Left kidney (tissue), 8 donors: ENCODE measurements around the gene TOP1. TPM values are rescaled to one million over a fixed set of nuclear protein-coding genes. Genes with fewer than 3 reads are reported as not detected.

ENCODE experiments used
- DNase-seq: peaks from one replicate; pipeline ENCODE4 v3.0.0-alpha.2; 2013
- long read RNA-seq, 8 donors: transcript quantifications; one replicate each; lab custom pipeline, GENCODE V29; 2026
- polyA plus RNA-seq: library from polyadenylated mRNA; unstranded; fragments of 120-200 nt; gene quantifications from one replicate; pipeline ENCODE4 v1.2.1, GENCODE V29; 2013; ENCODE audit not compliant: insufficient read length

Gene TOP1
- 123 TPM for polyA plus RNA-seq
- long read RNA-seq, donor 1, partial matches to known transcripts, result 198 of 201 reads
- long read RNA-seq, donor 1, other reads (novel, unspliced or antisense), result 0 of 201 reads
- long read RNA-seq, donor 2, transcript TOP1-201 (21 exons, 3,738 nt), result major isoform, 6 of 137 reads
- long read RNA-seq, donor 2, partial matches to known transcripts, result 131 of 137 reads
- long read RNA-seq, donor 2, other reads (novel, unspliced or antisense), result 0 of 137 reads
- long read RNA-seq, donor 3, partial matches to known transcripts, result 188 of 188 reads
- long read RNA-seq, donor 3, other reads (novel, unspliced or antisense), result 0 of 188 reads
- long read RNA-seq, donor 4, result 0 reads
- long read RNA-seq, donor 5, partial matches to known transcripts, result 148 of 150 reads
- long read RNA-seq, donor 5, other reads (novel, unspliced or antisense), result 0 of 150 reads
- long read RNA-seq, donor 6, partial matches to known transcripts, result 129 of 133 reads
- long read RNA-seq, donor 6, other reads (novel, unspliced or antisense), result 0 of 133 reads
- long read RNA-seq, donor 7, partial matches to known transcripts, result 112 of 115 reads
- long read RNA-seq, donor 7, other reads (novel, unspliced or antisense), result 0 of 115 reads
- long read RNA-seq, donor 8, partial matches to known transcripts, result 24 of 25 reads
- long read RNA-seq, donor 8, other reads (novel, unspliced or antisense), result 0 of 25 reads

DNA sequence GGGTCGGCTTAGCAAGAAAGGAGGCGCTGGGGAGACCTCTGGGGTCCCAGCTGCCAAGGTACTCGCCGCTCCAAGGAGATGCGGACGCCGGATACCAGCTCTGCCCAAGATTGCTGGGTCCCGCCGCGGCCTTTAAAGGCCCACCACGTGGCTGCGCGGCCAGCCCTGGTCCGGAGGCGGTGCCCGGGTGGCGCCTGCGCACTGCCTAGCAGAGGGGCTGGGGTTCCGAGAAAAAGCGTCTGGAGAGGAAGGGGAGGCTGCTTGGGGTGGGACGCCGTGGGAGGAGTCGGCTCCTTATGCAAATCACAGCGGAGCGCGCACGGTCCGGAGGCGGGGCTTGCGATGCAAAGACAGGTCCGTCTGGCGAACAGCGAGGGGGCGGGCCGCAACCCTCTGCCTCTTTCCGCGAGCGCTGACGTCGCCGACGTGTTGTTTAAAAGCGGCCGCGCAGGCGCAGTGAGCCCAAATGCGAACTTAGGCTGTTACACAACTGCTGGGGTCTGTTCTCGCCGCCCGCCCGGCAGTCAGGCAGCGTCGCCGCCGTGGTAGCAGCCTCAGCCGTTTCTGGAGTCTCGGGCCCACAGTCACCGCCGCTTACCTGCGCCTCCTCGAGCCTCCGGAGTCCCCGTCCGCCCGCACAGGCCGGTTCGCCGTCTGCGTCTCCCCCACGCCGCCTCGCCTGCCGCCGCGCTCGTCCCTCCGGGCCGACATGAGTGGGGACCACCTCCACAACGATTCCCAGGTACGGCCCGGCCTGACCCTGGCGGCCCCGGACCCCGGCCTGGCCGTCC, at the start of gene TOP1:
Gene TOP1, plus strand, starts transcription at position 464 of the 791 bp plus-strand sequence. Its CDS starts 246 bp downstream, at position 710.
- DNase-seq, result peak; percentile 99

DNA sequence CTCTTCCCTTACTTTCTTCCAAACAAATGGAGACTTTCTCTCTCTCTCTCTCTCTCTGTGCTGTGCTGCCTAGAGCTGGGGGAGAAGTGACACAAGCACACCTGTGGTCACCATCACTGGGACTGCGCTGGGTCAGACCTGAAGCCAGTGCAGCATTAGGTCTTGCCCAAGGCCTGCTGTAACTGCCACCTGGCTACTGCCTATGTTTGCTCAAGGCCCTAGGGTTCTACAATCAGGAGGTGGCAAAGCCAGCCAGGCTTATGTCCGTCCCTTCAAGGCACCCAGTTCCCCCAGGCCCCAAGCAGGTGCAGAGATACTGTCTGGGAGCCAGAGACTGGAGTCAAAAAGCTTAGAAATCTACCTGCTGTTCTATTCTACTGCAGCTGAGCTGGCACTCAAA, 49.4 kb upstream of the TOP1 start:
- DNase-seq, result no peak

DNA sequence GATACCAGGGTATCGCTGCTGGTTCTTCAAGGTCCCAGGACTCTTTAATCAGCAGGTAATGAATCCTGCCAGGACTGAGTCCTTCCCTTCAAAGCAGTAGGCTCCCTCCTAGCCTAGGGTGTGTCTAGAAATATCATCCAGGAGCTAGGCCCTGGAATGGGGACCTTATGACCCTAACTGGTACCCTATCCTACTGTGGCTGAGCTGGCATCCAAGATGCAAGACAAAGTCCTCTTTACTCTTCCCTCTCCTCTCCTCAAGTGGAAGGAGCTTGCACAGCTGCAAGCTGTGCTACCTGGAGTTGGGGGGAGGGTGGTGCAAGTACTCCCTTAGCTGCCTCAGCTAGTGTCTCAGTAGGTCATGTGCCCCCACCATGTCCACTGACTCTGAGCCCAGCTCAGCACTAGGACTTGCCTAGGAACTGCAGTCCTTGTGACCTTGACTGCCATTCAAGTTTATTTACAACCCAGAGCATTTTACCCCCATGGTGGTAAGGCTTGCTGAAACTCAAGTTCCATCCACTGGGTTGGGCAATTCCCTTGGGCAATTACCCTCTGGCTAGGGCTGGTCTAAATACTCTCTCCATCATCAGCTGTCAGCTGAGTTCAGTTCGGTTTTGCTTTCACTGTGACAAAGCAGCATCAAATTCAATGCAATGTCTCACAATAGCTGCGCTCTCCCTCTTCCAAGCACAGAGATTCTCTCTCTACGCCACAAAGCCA, 48.4 kb upstream of the TOP1 start:
- DNase-seq, result no peak

DNA sequence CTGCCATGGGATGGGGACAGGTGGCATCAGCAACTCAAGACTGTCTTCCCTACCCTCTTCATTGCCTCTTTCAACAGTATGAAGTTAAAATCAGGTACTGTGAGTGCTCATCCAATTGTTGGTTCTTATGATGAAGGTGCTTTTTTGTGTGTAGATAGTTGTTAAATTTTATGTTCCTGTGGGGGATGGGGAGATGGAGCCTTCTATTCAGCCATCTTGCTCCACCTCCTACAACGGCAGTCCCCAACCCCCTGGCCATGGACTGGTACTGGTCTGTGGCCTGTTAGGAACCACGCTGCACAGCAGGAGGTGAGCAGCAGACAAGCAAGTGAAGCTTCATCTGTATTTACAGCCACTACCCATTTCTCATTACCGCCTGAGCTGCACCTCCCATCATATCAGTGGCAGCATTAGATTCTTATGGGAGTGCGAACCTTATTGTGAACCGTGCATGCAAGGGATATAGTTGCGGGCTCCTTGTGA, 47.8 kb upstream of the TOP1 start:
- DNase-seq, result no peak

DNA sequence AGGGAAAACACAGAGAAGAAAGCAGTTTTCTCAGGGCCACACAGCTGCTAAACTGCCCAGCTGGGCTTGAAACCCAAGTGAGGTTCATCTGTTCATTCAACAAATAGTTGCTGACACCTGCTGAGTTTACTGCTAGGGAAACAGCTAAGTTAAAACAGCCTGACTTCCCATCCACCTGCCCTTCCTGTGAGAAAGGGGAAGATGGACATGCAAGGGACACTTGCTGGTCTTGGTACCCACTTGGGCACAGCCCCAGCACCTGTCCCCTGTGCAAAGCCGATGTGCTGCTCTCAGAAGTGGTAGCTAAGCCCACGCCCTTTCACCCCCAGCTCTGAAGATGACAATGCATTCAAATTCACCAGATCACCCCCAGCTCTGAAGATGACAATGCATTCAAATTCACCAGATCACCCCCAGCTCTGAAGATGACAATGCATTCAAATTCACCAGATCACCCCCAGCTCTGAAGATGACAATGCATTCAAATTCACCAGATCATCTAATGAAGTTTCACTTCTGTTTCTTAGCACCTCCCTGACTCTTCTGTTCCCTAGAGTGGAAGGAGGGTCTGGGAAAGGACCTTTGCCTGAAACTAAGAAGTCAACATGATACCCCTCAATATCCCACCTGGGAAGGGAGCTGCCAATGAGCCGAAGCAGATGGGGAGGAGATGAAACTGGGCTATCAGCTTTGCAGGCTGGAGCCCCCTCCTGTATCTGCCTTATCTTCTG, 46.0 kb upstream of the TOP1 start:
- no peak for DNase-seq

DNA sequence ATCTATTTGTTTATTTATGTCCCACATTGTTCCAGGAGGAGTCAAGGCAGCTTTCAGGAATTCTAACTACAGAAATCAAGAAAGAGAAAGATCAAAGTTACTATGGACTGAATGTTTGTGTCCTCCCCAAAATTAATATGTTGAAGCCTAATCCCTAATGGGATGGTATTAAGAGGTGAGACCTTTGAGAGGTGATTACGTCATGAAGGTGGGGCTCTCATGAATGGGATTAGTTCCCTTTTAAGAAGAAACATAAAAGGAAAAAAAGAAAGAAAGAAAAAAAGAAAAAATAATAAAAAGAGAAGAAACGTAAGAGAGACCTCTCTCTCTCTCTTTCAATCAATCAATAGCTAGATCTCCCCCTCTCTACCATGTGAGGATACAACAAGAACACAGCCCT, 44.7 kb upstream of the TOP1 start:
- no peak for DNase-seq

DNA sequence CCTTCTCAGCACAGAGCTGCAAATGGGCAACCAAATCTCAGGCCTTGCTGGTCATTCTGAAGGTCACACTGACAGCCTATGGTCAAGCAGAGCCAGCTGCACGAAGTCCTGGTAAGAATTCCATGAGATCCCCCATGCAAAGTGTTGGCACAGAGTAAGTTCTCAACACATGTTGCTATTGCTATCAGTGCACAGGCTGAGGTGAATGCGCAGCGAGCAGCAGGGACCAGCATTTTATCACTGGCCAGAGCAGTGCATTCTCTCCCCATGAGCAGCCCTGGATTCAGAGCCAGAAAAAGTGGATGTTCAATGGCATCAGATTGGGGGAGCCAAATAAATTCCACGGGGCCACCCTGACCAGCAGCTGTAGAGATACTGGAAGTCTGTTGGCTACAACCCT, 44.1 kb upstream of the TOP1 start:
- DNase-seq, result no peak

DNA sequence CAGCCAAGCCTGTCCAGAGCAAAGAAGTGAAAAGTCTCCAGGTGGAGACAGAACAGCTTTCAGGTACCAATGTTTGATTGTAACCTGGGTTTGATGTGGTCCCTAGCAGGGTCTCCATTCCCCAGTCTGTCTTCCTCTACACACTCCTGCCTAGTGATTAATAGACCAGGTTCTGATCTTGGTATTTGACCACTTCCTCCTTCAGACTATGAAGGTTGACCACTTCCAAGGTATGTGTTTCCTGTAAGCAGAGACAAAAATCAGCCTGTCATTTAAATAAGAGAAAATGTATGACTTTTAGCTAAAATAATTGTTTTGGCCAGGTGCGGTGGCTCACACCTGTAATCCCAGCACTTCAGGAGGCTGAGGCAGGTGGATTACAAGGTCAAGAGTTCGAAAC, 41.8 kb upstream of the TOP1 start:
- DNase-seq, result no peak

DNA sequence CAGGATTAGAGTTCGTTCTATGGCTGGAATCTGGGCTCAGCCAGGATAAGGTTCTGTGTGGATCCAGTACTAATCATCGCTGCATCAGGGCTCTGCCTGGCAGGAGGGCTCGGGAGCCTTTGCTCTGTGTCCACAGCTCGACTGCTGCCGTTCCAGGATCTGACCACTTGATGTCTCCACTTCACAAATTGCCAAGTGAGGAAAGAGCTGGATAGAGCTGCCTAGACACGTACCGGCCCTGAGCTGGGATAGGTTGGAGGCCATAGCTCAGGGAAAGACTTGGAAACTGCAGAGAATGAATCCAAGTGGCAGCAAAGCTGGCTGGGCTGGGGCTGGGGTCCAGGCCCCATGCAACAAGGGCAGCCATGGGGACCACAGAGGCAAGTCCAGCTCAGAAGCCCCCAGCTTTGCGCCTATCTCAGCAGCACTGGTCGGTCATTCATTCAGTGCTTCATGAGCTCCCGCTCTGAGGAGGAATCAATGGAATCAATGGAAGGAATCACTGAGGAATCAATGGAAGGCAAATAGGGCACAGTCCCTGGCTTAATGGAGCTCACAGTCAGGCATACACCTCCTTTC, 38.0 kb upstream of the TOP1 start:
- DNase-seq, result peak; percentile 78

DNA sequence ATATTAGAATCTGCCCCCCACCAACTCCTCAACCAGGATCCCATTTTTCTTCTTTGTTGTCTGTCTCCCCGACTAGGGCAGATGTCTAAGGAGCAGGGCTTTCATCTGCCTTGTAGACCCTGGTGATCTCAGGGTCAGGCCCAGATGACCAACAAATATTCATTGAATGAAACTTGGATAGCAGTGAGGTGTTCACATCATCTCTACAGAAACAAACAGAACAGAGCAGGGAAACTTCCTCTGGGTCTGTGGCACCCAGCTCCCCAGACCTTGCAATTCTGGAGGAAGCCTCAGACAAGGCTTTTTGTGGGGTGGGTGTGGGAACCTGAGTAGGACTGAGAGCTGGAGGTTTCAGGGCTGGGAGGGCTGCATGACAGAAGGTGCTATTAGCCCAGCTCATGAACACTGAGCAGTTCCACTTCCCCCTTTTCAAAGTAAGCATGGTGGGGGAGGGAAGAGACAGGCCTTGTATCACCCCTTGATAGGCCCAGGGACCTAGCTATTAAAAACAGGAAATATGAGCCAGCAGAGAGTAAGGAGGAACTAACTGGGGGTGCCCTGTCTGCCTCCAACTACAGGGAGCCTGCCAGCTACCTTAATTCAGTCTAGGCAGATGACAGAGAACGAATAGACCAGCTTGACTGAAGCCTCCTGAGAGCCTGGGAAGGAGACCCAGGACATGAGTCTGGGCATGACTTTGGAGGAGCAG, 37.3 kb upstream of the TOP1 start:
- no peak for DNase-seq

DNA sequence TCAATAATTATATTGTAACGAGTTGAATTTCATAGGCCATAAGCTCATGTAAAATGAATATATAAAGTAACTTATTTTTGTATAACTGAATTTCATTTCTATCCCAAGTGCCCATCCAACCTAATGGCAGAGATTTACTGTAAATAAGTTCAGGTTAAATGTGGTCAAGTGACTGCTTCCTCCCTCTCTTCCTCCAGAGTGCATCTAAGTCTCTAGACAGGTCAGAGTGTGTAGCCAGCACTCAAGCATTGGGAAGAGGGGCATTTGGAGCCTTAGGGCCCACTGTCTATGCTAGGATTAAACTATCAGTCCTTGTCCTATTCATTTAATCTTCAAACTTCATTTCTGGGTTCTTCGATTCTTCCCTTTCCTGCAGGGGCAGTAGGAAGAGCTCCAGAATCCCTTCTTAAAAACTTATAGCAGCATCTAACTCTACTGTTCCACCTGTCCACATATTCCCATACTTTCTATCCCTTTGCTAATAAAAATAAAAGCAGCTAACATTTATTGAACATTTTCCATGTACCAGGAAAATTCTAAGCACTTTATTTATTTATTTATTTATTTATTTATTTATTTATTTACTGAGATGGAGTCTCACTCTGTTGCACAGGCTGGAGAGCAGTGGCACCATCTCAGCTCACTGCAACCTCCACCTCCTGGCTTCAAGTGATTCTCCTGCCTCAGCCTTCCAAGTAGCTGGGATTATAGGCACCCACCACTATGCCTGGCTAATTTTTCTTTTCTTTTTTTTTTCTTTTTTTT, 36.1 kb upstream of the TOP1 start:
- no peak for DNase-seq

DNA sequence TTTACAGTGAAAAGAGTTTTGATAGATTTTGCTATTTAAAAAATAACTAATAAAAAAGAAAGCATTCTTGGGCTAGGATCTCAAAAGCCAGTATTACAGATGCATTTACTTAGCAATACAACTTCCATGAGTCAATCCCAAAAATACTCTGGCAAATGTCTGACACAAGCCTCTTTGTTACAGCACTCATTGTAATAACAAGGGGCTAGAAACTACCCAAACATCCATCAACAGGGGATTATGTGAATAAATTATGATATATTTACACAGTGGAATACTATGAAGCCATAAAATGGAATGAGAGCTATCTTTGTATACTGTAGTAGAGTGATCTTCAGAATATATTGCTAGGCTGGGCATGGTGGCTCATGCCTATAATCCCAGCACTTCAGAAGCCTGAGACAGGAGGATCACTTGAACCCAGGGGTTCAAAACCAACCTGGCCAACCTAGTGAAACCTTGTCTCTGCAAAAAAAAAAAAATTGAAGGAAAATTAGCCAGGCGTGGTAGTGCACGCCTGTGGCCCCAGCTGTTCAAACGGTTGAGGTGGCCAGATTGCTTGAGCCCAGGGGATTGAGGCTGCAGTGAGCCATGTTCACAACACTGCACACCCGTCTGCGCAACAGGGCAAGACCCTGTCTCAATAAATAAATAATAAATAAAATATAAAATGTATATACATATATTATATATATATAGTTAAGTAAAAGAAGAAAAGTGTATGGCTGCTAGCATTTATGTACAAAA, 34.7 kb upstream of the TOP1 start:
- no peak for DNase-seq

DNA sequence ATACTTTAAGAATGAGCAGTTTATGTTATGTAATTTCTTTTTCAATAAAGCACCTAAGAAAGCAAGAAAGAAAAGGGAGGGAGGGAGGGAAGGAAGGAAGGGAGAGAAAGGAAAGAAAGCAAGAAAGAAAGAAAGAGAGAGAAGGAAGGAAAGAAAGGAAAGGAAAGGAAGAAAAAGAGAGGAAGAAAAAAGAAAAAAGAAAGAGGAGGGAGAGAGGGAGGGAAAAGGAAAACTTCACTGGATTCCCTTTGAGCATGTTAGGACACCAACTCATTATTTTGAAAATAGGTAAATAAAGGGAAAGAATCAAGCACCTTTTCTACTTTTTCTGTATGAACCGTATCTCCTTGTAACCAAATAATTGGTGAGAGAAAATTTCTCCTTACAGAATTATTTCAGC, 32.3 kb upstream of the TOP1 start:
- no peak for DNase-seq

DNA sequence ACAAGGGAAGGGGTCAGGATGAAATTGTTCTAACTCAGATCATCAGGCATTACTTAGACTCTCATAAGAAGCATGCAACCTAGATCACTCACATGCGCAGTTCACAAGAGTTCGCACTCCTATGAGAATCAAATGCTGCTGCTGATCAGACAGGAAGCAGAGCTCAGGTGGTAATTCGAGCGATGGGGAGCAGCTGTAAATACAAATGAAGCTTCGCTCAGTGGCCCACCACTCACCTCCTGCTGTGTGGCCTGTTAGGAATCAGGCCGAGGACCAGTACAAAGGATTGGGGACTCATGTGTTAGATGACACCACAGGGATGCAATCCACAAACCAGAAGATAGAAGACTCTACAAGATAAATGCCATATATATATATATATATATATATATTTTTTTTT, 31.5 kb upstream of the TOP1 start:
- no peak for DNase-seq

DNA sequence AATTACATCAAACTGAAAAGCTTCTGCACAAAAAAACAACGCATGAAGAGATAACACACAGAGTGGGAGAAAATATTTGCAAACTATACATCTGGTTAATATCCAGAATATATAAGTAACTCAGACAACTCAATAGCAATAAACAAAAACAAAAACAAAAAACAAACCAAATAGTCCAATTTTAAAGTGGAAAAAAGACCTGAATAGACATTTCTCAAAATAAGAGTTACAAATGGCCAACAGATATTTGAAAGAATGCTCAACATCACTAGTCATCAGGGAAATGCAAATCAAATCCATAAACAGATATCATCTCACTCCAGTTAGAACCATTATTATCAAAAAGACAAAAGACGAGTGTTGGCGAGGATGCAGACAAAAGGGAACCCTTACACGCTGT, 28.8 kb upstream of the TOP1 start:
- DNase-seq, result no peak

DNA sequence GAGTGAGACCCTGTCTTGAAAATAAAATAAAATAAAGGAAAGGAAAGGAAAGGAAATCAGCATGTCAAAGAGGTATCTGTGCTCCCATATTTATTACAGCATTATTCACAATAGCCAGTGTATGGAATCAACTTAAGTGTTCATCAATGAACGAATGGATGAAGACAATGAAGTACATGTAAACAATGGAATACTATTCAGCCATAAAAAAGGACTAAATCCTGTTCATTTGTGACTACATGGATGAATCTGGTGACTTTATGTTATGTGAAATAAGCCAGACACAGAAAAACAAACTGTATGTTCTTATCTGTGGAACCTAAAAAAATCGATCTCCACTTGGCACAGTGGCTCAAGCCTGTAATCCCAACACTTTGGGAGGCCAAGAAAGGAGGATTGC, 28.0 kb upstream of the TOP1 start:
- no peak for DNase-seq

DNA sequence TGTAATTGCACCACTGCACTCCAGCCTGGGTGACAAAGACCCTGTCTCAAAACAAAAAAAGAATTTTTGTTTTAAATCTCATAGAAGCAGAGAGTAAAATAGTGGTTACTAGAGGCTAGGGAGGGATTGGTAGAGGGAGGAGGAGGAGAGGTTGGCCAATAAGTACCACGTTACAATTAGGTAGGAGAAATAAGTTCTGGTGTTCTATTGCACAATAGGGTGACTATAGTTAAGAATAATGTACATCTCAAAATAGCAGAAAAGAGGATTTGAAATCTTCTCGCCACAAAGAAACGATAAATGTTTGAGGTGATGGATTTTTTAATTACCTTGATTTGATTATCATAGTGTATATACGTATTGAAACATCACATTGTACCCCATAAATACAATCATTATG, 27.1 kb upstream of the TOP1 start:
- no peak for DNase-seq

DNA sequence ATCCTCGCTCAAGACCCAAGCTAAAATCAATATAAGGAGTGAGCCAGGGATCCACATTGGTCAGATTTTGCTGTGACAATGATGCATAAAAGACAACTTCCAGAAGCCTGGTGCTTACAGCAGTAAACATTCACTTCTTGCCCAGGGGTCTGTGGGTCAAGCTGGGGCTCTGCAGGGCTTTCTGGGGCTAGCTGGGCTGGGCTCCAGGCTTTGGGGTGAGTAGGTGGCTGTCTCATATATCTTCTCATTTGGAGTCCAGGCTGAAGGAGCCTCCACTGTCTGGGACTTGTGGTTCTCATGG, 25.8 kb upstream of the TOP1 start:
- no peak for DNase-seq
